Activated gamma-delta T cell treated with anti-CD3 and anti-CD28 coated beads, Interleukin-2, amount 50 U/mL, for 16 hours (primary cell): ENCODE measurements around the gene OPRM1.
"Not testable (repeated sequence)": the region's sequence is repeated elsewhere in the genome, so short reads cannot be mapped to it uniquely, and the experiment has no call there.

Experiments used
- DNase-seq: peaks from one replicate; pipeline ENCODE4 v3.0.0-alpha.2; 2020; ENCODE audit warnings: low read depth

Gene OPRM1

DNA sequence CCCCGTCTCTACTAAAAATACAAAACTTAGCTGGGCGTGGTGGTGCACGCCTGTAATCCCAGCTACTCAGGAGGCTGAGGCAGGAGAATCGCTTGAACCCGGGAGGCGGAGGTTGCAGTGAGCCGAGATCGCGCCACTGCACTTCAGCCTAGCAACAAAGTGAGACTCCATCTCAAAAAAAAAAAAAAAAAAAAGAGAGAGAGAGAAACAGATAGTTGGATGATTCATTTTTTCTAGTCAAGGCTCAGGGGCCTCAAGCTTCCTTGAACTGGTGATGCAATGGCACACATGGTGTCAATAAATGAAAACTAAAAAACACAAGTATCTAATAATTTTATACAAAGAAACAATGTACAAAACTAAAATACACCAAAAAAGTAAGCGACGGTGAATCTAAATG is 202.0 kb downstream of the OPRM1 start:
- DNase-seq: not testable (repeated sequence)

GRCh38 chr6:154241581-154241980 is 202.5 kb downstream of the OPRM1 start:
- no peak for DNase-seq

GRCh38 chr6:154242617-154243357 is 203.7 kb downstream of the OPRM1 start:
- no peak for DNase-seq

DNA sequence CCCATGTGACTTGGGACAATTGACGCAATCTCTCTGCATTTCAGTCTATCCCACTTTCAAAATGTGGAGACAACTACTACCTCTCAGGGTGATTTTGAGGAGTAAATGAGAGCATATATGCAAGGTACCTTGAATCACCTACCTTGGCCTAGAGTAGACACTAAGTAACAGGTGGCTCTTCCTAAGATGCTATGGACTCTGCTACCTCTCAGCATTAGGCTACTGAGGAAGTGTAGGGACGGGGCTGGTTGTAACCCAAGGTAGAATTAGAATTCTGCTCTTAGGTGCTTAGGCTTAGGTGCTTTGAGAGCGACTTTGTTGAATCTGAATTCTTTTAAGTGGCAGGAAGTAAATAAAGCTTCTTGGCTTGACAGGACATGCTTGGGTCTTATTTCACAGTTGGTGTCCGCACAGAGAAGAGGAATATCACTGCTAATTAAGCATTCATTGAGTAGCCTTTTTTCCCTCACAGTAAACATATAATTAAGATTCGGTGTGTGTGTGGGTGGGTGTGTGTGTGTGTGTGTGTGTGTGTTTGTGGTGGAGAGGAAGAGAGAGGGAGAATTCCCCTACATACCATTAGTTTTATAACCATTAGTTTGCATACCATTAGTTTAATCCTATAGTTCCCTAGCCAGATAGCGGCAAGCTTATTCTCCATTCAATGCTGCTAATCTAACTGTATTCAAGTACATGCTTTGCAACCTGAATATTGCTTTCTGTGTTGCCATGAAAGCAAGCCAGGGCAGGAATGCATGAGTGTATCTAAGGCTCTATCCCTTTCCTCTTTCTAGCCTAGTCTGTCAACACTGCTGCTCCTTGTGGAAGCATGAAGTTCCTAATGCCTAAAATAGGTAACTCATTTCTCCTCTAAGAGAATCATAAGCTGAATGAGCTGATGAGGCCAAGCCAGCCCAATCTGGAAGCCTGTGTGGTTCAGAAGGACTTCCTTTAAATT is 205.0 kb downstream of the OPRM1 start:
- DNase-seq: no peak

DNA sequence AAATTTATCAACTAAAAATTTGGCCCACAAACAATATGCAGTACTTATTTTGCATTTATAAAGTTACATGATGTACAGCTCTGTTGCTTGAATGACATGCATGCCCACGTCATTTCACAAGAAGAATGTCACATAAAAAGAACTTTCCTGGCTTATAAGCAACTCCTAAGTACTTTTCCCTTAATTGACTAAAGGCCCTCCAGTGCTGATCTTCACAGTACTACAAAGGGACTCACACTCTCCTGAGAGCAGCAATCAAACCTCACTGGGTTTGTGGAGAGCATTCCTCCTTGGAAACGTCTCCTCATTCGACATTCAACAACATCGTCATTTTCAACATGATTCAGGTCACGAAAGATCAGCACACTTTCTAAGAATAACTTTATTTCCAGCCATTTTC is 206.5 kb downstream of the OPRM1 start:
- no peak for DNase-seq

DNA sequence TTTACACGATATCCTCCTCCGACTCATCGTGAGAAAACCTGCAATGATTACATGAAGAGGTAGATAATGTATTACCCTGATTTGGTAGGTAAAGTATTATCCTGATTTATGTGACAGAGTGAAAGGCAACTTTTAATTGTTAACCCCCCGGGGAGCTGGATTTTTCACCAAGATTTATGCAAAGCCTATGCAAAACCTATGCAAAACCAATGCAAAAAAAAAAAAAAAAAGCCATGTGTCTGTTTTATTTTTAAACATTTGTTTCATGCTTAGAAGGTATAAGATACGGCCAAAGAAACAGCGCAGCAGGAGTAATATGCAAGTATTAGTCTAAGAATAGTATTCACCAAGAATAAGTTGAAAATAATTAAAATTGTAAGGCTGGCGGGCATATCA is 207.7 kb downstream of the OPRM1 start:
- DNase-seq: no peak

DNA sequence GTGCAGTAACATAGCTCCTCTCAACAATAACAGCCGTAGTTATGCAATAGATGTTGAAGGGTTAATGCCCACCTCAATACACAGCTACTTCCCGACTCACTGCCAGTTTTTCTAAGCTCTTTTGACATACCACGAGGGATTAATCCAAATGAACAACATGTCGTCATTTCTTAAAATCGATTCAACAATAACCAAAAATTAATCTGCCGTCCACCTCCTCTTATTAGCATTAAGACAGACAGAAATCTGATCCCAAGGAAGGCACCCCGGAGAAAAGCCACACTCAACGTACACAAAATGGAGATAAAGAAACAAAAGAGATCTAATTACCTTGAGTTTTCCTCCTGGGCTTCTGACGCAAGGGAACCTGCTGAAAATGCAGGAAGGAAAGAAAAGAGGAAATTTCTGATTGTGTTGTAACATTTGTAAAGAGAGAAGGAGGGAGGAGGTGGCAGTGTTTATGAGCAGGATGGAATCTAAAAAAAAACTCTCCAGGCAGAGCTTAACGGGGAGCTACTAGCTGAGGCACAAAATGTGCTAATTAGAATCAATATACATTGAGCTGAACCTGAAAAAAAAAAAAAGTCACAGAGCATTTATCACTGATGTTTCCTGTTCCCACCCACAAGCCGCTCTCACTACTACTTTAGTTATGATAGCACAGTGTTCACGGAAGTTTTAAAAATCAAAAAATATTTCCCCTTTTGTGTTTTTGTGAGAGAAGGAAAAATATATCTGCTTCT is 208.2 kb downstream of the OPRM1 start:
- no peak for DNase-seq

DNA sequence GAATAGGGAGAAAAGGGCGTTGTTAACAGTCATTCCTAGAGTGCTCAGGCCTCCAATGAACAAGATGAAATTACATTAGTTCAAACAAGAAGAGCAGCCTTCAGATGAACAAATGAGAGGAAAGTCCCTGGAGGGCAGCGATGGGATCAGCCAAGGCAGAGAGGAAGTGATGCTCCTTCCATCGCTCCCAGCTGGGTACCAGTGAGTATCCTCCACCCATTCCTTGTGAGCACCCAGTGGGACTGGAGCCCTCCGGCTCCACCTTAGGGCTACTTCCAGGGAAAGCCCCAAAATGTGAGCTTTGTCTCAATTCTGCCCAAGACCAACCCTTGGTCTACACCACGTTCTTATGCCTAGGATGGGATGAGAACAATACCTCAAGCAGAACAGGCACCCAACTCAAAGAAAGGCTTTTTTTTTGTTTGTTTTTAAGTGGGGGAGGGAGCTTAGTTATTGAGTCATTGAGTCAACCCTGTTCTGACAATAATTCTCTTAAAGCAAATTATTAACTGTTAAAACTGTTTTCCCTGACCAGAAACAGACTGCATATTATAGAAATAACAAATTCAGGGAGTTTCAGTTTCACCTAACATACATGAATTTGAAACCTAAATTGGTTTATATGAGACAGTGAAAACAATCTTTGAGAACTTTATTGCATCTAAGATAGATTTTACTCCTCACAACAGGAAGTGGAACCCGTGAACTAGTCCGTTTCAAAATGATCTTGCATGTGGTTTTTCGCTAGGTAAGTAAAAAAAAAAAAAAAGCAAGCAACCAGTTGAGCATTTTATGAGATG is 210.7 kb downstream of the OPRM1 start:
- DNase-seq: no peak

- no peak for DNase-seq
Observed at GRCh38 chr6:154251116-154251515, 212.1 kb downstream of the OPRM1 start.

DNA sequence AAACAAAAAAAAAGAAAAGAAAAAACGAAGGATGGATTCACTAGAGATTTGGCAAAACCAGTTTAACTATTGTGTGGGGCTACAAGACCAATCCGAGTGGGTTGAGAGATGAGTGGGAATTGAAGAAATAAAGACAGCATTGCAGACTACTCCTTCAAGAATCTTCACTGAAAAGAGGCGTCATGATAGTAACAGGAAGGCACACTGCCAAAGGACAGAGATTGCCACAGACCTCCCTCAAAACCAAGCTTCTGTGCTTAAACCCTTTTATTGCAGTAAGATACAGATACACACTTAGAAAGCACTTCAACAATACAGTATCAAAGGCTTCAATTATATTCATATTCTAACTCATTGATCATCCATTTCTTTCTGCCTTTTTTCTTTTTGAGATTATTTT is 213.6 kb downstream of the OPRM1 start:
- DNase-seq: no peak

GRCh38 chr6:154257067-154257466 is 218.0 kb downstream of the OPRM1 start:
- no peak for DNase-seq

- DNase-seq: no peak
Observed at GRCh38 chr6:154258064-154258757, 219.2 kb downstream of the OPRM1 start.

DNA sequence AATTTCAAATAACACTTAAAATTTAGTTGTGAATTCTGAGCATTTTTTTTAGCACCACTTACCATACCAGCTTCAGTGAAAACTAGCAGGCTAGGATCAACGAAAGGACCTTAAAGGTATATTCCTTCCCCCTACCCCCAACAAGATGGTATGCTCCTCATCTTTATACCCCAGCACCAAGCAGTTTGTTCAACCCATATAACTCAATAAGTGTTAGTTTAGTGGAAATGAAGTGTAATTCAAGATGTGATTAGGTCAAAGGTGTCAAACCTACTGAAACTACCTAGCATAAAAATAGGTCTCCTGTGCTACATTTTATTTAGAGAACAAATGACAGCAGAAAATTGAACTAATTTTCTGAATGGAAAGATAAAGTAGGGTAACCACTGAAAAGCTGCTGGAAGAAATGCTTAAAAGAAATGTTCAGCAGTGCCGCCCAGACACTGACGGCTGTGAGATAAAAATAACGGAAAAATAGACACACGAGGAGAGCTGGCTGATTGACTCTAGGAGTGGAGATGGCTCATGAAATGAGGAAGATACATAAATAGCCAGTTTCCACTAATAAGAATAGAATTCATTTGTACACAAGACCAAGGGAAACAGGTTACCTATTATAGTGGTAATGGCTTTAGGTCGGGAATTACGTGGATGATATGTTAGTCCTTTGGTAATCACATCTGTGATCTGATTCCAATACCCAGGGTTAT is 222.8 kb downstream of the OPRM1 start:
- DNase-seq: no peak

DNA sequence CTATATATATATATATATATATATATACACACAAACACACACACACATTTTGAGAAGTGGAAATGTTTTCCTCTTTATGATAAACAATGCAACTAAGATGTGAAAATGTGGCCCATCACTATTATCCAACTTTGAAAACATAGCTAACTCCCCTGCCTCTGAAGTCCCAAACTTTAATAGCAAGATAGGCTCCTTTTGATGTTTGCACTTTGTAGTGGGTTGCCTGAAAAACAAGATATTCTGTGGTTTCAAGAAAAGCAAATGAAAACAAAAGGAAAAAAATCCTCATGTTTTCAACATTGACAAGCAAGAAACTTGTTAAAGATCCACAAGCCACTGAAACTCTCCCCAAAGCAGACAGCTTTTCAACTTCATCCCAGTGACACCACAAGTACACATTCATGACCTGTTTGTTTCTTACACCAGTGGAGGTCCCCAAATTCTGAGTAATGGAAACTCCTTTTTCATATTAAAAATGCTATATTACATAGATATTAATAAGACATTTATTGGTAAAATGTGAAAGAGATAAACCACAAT is 227.6 kb downstream of the OPRM1 start:
- DNase-seq: no peak

DNA sequence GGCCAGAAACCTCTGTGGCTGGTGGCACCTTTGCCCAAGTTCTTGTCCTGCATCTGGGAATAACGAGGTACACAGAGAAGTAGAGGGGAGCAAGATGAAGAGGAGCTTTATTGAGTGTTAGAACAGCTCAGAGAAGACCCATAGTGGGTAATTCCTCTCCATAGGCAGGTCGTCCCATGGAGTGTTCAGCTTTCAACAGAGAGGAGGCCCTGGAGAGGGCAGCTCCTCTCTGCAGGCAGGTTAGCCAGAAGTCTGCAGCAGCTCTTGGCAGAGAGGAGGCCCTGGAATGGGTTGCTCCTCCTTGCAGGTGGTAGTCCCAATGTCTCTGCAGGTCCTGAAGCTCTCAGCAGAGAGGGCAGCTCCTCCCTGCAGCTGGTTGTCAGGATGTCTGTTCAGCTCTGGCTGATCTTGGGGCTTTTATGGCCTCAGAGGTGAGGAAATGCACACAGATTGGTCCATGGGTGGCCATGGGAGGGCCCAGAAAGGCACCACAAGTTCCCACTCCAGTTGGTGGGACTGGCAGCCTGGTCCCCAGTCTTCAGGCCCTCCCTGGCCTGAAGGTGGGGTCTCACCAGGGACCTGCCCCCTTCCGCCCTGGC is 228.6 kb downstream of the OPRM1 start:
- DNase-seq: no peak

GRCh38 chr6:154268486-154268885 is 229.4 kb downstream of the OPRM1 start:
- DNase-seq: no peak

DNA sequence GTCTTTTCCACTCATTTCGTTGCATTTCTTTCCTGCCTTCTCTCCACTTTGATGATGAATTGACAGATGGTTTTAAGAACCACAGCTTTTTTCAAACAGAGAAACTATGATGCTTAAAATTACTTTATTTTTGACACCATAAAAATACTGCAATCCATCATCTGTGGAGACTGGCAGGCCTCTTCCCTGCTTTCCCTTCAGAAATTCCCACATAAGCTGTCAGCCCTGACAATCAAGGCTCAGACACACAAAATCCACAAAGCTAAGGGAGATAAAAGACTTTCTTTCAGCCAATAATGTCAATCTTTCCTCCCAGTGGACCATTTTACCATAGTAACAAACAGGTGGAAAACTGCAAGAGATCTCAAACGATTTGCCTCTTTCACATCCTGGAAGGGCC is 235.1 kb downstream of the OPRM1 start:
- no peak for DNase-seq

GRCh38 chr6:154276810-154277628 is 238.0 kb downstream of the OPRM1 start:
- DNase-seq: no peak

- DNase-seq: no peak
Observed at GRCh38 chr6:154277629-154278017, 238.6 kb downstream of the OPRM1 start.
